SK-N-MC (cell line): ENCODE results near the gene EGFR.

Experiments used
- DNase-seq: peaks from one replicate; pipeline ENCODE4 v3.0.0-alpha.2; 2011; ENCODE audit warnings: low read depth, low spot score
- H3K27ac ChIP-seq: fragments of 200-600 bp; sonication (generic); 2 replicates; pipeline ENCODE4 v1.5.1; 2016; ENCODE audit warnings: mixed run types
- H3K36me3 ChIP-seq: fragments of 200-600 bp; sonication (generic); 2 replicates; pipeline ENCODE4 v1.6.1; 2017; ENCODE audit warnings: antibody characterized with exemption, low read length, mixed read lengths; ENCODE audit not compliant: insufficient read depth
- H3K4me3 ChIP-seq: fragments of 200-600 bp; sonication (generic); 2 replicates; pipeline ENCODE4 v1.5.1; 2016
- H3K9ac ChIP-seq: fragments of 200-600 bp; sonication (generic); 2 replicates; pipeline ENCODE4 v1.8.0; 2017; ENCODE audit warnings: mixed run types, mixed read lengths; ENCODE audit not compliant: insufficient read length
- H3K9me3 ChIP-seq: fragments of 200-600 bp; sonication (generic); 2 replicates; pipeline ENCODE4 v1.6.1; 2017; ENCODE audit warnings: low read depth, mild to moderate bottlenecking, antibody characterized with exemption, low read length, moderate library complexity, mixed read lengths
- EZH2 ChIP-seq: fragments of 200-600 bp; sonication (generic); IDR thresholded peaks from one replicate; pipeline ENCODE4 v1.6.1; 2017; ENCODE audit warnings: antibody characterized with exemption
- FOXP2 ChIP-seq: optimal IDR thresholded peaks from 2 replicates; pipeline ENCODE3; 2011; ENCODE audit warnings: mild to moderate bottlenecking, moderate library complexity; ENCODE audit not compliant: insufficient read depth; ENCODE audit errors: extremely low read length, control extremely low read depth
- POLR2AphosphoS5 ChIP-seq: IDR thresholded peaks from 2 replicates; pipeline ENCODE4 v1.6.1; 2012; ENCODE audit warnings: mild to moderate bottlenecking, low read depth, low read length, borderline replicate concordance

The EGFR gene

GRCh38 chr7:55060636-55061022 is 41.8 kb downstream of the EGFR start:
- H3K9ac ChIP-seq, result no peak overlapping the region
- H3K4me3 ChIP-seq, result no peak overlapping the region
- peak overlapping the region; percentile 39; the same call in 1 of the 2 replicates for H3K27ac ChIP-seq
- TF ChIP-seq EZH2, result no peak
- TF ChIP-seq POLR2AphosphoS5, result no peak
- no peak for TF ChIP-seq FOXP2
- no peaks in the 10 kb centered on the region for H3K36me3 ChIP-seq
- no peak for DNase-seq
- no peaks in the 10 kb centered on the region for H3K9me3 ChIP-seq

DNA sequence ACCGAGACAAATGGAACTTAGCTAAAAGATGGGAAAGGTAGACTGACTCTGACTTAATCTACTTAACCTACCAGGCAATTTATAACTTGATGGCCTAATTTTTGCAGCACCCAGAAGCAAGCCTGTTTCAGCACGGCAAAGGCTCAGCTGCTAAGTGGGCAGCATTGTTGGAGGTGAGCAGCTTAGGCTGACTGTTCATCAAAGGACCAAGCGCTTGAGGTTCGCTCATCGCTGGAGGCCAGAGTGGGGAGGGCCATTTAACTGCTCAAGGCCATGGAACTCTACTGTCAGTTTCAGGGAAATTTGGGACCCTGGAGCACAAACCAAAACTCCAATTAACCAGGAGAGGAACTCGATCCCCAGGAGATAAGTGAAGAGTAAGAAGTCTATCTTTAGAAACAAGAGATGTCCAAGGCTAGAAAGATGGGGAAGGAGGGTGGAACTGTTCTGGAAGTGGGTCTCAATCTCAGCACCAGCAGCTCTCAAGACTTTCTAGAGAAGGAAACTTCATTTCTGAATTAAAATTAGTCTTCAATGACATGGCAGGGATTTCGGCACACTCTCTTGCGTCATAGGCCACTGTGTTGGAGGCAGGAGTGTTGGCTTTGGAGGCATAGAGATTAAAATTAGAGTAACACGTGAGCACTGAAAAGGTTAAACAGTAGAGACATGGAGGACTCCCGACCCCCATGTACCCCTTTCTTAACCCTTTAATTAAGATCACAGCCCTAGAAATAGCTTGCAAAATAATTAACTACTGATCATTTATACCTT is 43.1 kb downstream of the EGFR start:
- Histone ChIP-seq H3K36me3 (no peaks in the 10 kb centered on the region), H3K27ac (no peak overlapping the region), H3K4me3 (no peak overlapping the region), H3K9me3 (no peaks in the 10 kb centered on the region), H3K9ac (no peak overlapping the region)
- DNase-seq, result no peak
- no peak for TF ChIP-seq POLR2AphosphoS5
- TF ChIP-seq EZH2, result no peak
- no peak for TF ChIP-seq FOXP2

- DNase-seq, result no peak
- no peak overlapping the region for H3K4me3 ChIP-seq
- no peak for TF ChIP-seq POLR2AphosphoS5
- TF ChIP-seq FOXP2, result no peak
- no peak for TF ChIP-seq EZH2
- no peak overlapping the region for H3K27ac ChIP-seq
- no peaks in the 10 kb centered on the region for H3K36me3 ChIP-seq
- no peaks in the 10 kb centered on the region for H3K9me3 ChIP-seq
- H3K9ac ChIP-seq, result no peak overlapping the region
Measured at GRCh38 chr7:55063061-55063460, 44.2 kb downstream of the EGFR start.

DNA sequence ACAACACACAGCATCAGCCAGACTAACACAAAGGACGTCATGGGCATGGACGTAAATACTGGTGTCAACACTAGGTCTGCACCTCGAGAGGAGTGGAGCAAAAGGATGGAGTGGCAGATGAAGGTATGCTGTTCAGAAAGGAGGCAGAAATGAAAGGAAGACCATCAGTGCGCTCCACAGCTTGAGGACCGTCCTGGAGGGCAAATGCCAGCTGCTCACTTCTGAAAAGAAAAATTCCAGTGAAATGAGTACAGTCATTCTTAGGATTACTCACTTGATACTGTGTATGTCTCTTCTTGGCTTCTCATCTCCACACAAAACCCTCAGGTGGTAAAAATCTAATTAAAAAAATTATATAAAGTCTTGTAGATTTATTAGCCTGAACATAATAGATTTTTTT is 44.8 kb downstream of the EGFR start:
- DNase-seq, result no peak
- Histone ChIP-seq H3K4me3 (no peak overlapping the region), H3K9me3 (no peaks in the 10 kb centered on the region), H3K36me3 (no peaks in the 10 kb centered on the region), H3K9ac (no peak overlapping the region), H3K27ac (no peak overlapping the region)
- TF ChIP-seq FOXP2 (no peak), POLR2AphosphoS5 (no peak), EZH2 (no peak)

DNA sequence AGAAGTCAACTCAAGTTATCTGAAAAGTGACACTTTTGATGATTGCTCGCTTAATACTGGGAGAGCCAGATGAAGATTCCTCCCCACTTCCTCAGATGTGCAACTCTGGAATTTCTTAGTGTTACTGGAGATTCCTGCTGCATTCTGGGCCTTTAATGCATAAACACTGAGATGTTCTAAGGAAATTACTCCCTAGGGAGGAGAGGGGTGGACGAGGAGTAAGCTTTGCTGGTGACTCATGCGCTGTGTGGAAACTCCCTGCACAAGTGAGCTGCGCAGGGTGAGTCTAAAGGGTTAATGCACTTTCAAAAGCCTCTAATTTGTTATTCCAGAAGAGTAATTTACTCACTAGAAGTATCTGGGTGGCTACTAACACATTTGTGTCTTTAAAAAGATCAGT is 46.3 kb downstream of the EGFR start:
- TF ChIP-seq POLR2AphosphoS5 (no peak), FOXP2 (no peak), EZH2 (no peak)
- Histone ChIP-seq H3K36me3 (no peaks in the 10 kb centered on the region), H3K27ac (peak overlapping the region; percentile 42; the same call in 1 of the 2 replicates), H3K4me3 (0 out of 2 replicates have a peak overlapping the region, but pooled peaks have one; percentile 14), H3K9me3 (no peaks in the 10 kb centered on the region), H3K9ac (no peak overlapping the region)
- no peak for DNase-seq

GRCh38 chr7:55065511-55066229 is 46.9 kb downstream of the EGFR start:
- TF ChIP-seq POLR2AphosphoS5 (no peak), FOXP2 (no peak), EZH2 (no peak)
- Histone ChIP-seq H3K4me3 (peak overlapping the region; percentile 16; the same call in 1 of the 2 replicates), H3K36me3 (no peaks in the 10 kb centered on the region), H3K9ac (no peak overlapping the region), H3K9me3 (no peaks in the 10 kb centered on the region), H3K27ac (peak overlapping the region; percentile 42; the same call in 1 of the 2 replicates)
- DNase-seq, result no peak

- H3K27ac ChIP-seq, result no peak overlapping the region
- TF ChIP-seq POLR2AphosphoS5 (no peak), FOXP2 (no peak), EZH2 (no peak)
- H3K9me3 ChIP-seq, result no peaks in the 10 kb centered on the region
- no peak overlapping the region for H3K9ac ChIP-seq
- H3K36me3 ChIP-seq, result no peaks in the 10 kb centered on the region
- no peak for DNase-seq
- no peak overlapping the region for H3K4me3 ChIP-seq
Measured at GRCh38 chr7:55066524-55066923, 47.7 kb downstream of the EGFR start.

DNA sequence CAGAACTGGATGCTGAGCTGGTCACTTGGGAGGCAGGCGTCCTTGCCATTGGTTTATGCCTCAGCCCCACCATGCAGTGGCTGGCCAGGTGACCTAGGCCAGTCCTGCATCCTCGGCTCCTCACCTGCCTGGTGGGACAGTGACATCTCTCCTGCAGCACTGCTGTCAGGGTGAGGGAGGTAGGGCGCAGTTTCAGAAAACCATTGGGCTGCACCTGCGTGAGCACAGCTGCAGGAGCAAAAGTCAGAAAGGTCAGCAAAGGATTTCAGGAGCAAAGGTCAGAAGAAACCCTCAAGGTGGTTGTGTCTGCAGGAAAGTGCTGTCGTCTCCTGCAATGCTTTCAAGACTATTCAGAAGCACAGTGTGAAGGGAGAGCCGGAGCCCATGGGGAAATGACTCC is 48.1 kb downstream of the EGFR start:
- TF ChIP-seq EZH2 (no peak), POLR2AphosphoS5 (no peak), FOXP2 (no peak)
- DNase-seq, result no peak
- Histone ChIP-seq H3K9me3 (no peaks in the 10 kb centered on the region), H3K9ac (no peak overlapping the region), H3K27ac (no peak overlapping the region), H3K4me3 (no peak overlapping the region), H3K36me3 (no peaks in the 10 kb centered on the region)
